ENCODE measurements around the gene ANKFN1.

Gene ANKFN1

GRCh38 chr17:56291226-56291805, 138.0 kb downstream of the ANKFN1 start:
- no peak for DNase-seq

DNA sequence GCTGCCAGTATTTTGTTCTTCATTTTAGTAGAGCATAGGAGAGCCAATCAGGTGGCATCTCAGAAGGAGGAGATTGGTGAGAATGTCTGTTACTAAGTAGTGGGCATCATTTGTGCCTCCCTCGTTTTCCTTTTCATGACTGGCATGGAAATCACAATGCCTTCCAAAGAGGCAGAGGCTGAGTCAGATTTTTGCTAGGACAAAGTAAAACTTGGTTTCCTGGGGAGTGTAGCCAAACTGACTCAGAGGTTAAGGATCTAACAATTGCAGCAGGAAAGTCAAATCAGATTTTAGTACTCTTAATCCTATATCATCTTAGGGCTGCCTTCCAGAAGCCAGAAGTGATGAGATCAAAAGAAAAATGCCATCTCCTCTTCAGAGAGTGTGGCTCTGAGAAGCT, 138.7 kb downstream of the ANKFN1 start:
- DNase-seq = no peak

DNA sequence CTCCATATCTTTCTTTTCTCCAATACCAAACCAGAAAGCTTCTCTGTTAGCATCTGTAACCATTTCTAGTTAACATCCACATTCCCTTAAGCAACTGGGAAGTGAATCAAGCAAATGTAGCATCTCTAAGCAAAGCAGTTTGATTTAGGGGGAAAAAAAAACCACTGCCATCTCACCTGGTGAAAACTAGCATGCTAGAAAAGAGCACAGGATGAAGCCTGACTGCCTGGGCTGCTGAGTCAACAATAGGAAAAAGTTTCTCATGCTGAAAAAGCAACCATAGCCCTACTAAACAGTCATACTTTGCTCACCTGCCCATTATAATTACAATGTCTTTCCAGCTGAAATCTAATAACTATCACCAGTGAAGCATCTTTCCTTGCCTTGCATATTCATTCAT, 139.3 kb downstream of the ANKFN1 start:
- DNase-seq = no peak

GRCh38 chr17:56297184-56297583, 143.9 kb downstream of the ANKFN1 start:
- DNase-seq = no peak

GRCh38 chr17:56298846-56299245, 145.6 kb downstream of the ANKFN1 start:
- no peak for DNase-seq

- no peak for DNase-seq
These were observed 146.9 kb downstream of the ANKFN1 start for GRCh38 chr17:56300144-56300543.

DNA sequence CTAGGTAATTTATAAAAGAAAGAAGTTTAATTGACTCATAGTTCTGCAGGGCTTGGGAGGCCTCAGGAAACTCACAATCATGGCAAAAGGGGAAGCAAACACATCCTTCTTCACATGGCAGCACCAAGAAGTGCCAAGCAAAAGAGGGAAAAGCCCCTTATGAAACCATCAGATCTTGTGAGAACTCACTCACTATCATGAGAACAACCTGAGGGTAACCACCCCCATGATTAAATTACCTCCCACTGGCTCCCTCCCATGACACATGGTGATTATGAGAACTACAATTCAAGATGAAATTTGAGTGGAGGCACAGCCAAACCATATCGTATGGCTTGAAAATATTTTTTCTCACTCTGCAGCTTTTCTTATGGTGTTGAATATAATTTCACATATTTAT, 151.7 kb downstream of the ANKFN1 start:
- no peak for DNase-seq

GRCh38 chr17:56309897-56310296, 156.6 kb downstream of the ANKFN1 start:
- no peak for DNase-seq

DNA sequence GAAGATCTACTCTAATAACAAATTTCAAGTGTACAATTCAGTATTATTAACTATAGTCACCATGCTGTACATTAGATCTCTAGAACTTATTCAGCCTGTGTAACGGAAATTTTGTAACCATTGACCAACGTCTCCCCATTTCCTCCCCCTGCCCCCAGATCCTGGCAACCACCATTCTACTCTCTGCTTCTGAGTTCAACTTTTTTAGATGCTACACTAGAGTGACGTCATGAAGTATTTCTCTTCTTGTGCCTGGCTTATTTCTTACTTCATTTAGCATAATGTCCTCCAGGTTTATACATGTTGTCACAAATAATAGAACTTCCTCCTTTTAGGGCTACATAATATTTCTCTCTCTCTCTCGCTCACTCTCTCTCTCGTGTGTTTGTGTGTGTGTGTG, 157.5 kb downstream of the ANKFN1 start:
- no peak for DNase-seq

GRCh38 chr17:56313201-56313600, 159.9 kb downstream of the ANKFN1 start:
- DNase-seq = no peak

- DNase-seq = no peak
These were observed 160.8 kb downstream of the ANKFN1 start for GRCh38 chr17:56314026-56314425.

DNA sequence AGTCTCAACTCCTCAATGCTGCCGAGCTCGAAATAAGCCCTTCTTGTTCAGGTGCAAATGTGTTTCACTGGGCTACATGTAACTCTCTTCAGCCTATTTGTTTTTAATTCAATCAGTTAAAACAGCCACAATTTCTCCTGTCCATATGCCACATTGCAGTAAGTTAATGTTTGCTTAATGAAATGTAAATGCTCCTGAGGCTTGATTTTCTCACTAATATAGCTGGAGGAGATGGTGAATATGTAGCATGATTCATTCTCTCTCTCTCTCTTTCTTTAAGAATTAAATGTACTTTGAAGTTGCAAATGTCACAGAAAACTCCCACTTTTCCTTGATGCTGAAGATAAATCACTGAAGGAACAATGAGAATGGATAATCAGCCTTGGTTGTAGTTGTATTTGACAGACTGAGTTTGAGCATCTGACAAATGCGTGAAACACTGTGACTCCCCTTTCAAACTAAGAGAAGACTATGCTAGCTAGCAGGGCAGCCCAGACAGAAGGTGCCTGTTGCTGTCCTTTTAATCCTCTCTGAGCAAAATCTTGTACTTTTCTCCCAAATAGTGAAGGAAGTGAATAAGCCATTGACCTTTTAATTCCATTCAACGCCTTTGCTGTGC, 161.8 kb downstream of the ANKFN1 start:
- DNase-seq = no peak

- DNase-seq = no peak
These were observed 163.3 kb downstream of the ANKFN1 start for GRCh38 chr17:56316604-56317003.

- no peak for DNase-seq
These were observed 164.3 kb downstream of the ANKFN1 start for GRCh38 chr17:56317351-56318208.

- no peak for DNase-seq
These were observed 166.3 kb downstream of the ANKFN1 start for GRCh38 chr17:56319531-56319930.

DNA sequence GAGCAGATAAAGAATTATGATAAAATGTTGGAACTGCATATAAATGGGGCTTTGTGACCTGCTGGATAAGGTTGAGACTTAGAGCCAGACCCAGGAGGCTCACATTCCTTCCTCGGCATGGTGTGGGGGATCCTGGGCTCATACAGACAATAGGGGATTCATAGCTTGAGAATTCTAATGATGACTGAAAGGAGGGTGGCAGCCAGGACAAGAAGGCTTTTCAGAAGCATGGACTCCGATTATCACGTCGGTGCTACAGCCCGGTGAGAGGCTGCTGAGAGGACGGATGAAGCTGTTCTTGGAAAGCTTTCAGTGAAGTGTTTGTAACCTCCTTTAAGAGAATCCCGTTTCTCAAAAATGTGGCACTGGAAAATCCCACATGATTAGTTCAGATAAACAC, 167.2 kb downstream of the ANKFN1 start:
- DNase-seq = no peak

DNA sequence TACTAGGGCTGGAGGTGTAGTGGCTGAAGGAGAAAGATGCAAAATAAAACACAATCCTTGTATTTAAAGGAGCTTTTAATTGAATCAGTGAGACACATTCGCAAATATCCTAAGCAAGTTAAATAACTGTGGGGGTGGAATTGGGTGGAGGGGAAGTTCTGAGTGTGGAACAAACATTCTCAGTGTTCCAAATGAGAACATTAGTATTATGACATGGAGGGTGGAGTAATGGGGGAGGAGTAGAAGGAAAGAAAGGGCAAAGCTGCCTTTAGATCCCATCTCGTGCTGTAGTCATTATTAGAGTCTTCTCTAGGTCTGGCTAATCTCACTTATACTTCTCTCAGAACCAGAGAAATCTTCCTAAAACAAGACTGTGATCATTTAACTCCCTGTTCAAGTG, 169.7 kb downstream of the ANKFN1 start:
- no peak for DNase-seq

GRCh38 chr17:56324676-56325075, 171.4 kb downstream of the ANKFN1 start:
- no peak for DNase-seq

DNA sequence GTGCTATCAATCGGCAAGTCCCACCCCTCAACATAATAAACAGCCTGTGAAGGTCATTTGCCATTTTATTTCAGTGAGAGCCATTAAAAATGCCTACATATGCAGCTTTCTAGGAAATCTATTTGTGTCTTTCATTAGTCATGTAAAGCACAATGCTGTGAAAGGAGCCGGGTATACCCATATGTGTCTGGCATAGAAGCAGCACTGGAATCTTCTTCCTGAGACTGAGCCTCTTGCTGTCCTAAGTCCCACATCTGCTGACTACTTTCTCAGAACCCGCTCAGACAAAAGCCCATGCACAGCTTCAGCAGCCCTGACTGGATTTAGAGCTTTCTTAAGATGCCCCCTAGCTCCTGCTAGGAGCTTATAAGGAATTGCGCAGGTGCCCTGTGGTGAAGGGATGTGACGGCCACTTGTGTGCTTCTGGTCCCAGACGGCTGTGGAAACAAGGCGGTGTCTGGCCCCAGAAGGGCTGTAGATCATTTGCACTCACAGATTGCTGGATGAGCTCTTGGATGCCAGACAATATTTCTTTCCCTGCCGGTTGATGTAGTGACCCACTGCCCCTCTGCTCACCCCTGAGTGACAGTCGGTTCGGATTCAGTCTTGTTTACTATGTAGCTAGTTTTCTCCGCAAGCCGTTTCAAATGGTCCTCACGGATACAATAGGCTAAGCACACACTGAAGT, 172.2 kb downstream of the ANKFN1 start:
- DNase-seq = no peak

DNA sequence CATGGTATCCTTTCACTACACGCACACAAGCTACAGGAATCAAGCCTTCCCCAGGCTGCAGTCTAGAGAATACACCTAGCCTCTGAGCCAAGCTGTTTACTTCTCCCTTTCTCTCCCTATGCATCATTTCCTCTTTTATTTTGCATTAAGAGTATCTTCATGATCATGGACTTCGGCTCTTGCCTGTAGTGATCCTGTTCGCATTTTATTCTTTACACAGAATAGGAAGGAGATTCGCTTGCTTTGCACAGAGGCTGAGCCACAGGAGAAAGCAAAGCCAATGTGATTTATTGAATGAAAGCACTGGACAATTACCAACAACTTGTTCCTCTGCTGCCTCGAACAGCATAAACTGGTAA, 172.7 kb downstream of the ANKFN1 start:
- no peak for DNase-seq

- no peak for DNase-seq
These were observed 194.4 kb downstream of the ANKFN1 start for GRCh38 chr17:56347639-56348038.

GRCh38 chr17:56350592-56350991, 197.3 kb downstream of the ANKFN1 start:
- no peak for DNase-seq

DNA sequence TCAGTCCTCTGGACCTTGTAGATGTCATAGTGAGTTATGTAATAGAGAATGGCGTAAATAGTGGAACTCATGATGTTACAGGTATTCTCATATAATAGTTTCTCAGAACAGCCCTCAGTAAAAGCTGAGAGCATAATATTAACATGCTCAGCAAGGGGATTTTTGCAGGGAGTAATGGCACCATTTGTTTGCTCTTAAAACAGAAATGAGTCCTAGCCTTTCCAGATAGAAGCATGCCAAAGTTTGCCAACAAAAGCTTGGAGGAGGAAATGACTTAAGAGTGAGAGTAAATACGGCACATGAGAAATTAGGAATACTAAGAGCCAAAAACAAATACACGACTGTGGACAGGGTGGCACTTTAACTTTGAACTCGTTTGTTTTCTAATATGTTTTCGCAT, 198.4 kb downstream of the ANKFN1 start:
- DNase-seq = no peak

- no peak for DNase-seq
These were observed 205.4 kb downstream of the ANKFN1 start for GRCh38 chr17:56358651-56359050.

Data from CD4-positive, alpha-beta T cell treated with Interleukin-4 for 4 hours (primary cell).